NCI-H1092 treated with DMSO at 0.1 percent for 48 hours (cell line): ENCODE results near the gene USH1C.
A peak's percentile ranks its signal among the peaks of the same experiment; 100 is the strongest.

Experiments
- DNase-seq: peaks from one replicate; lab custom pipeline; 2025; lab: John Stamatoyannopoulos, UW

The USH1C gene

GRCh38 chr11:17504330-17505107 is 39.7 kb downstream of the USH1C start:
- DNase-seq, result peak; percentile 82

- DNase-seq, result no peak
Observed at GRCh38 chr11:17502630-17503029, 41.6 kb downstream of the USH1C start.

GRCh38 chr11:17500673-17501072 is 43.5 kb downstream of the USH1C start:
- DNase-seq, result no peak

- DNase-seq, result no peak
Observed at GRCh38 chr11:17498475-17498874, 45.7 kb downstream of the USH1C start.

GRCh38 chr11:17498058-17498457 is 46.2 kb downstream of the USH1C start:
- no peak for DNase-seq

- DNase-seq, result no peak
Observed at GRCh38 chr11:17496406-17496805, 47.8 kb downstream of the USH1C start.

- DNase-seq, result no peak
Observed at GRCh38 chr11:17494019-17494418, 50.2 kb downstream of the USH1C start.

GRCh38 chr11:17490938-17491337 is 53.3 kb downstream of the USH1C start:
- no peak for DNase-seq

GRCh38 chr11:17490232-17490631 is 54.0 kb downstream of the USH1C start:
- no peak for DNase-seq

- DNase-seq, result no peak
Observed at GRCh38 chr11:17489751-17490150, 54.5 kb downstream of the USH1C start.

GRCh38 chr11:17488563-17488962 is 55.7 kb downstream of the USH1C start:
- no peak for DNase-seq

GRCh38 chr11:17486646-17487045 is 57.6 kb downstream of the USH1C start:
- DNase-seq, result no peak

GRCh38 chr11:17483505-17483904 is 60.7 kb downstream of the USH1C start:
- no peak for DNase-seq

GRCh38 chr11:17481905-17482304 is 62.3 kb downstream of the USH1C start:
- DNase-seq, result no peak

GRCh38 chr11:17479284-17480214 is 64.7 kb downstream of the USH1C start:
- DNase-seq, result peak; percentile 44

GRCh38 chr11:17478070-17478469 is 66.1 kb downstream of the USH1C start:
- no peak for DNase-seq

GRCh38 chr11:17477361-17477760 is 66.9 kb downstream of the USH1C start:
- DNase-seq, result no peak

- no peak for DNase-seq
Observed at GRCh38 chr11:17477084-17477333, 67.2 kb downstream of the USH1C start.

GRCh38 chr11:17476317-17477083 is 67.7 kb downstream of the USH1C start, which contains the start of gene ABCC8:
Gene ABCC8 (minus strand): TSS chr11:17476845. CDS start chr11:17476776, 69 bp downstream.
- peak; percentile 69 for DNase-seq

- no peak for DNase-seq
Observed at GRCh38 chr11:17475666-17476316, 68.4 kb downstream of the USH1C start.

GRCh38 chr11:17473071-17473744 is 71.0 kb downstream of the USH1C start:
- peak; percentile 52 for DNase-seq
